OCI-LY7 (cell line): Measurements from ENCODE around the gene TUBGCP5.

Experiments used
- CTCF ChIP-seq: fragments of 200-600 bp; sonication (generic); conservative IDR thresholded peaks from 2 replicates; pipeline ENCODE4 v1.5.1; 2014; ENCODE audit warnings: mild to moderate bottlenecking, antibody characterized with exemption, low read length, moderate library complexity, mixed read lengths
- EZH2phosphoT487 ChIP-seq: fragments of 200-600 bp; sonication (generic); IDR thresholded peaks from 2 replicates; pipeline ENCODE4 v1.6.1; 2018; ENCODE audit warnings: low read depth, borderline replicate concordance, mild to moderate bottlenecking, mixed run types, antibody characterized with exemption, low read length, moderate library complexity, mixed read lengths

- TF ChIP-seq CTCF (no peak), EZH2phosphoT487 (no peak)
Measured at GRCh38 chr15:22978691-22979237, 60.6 kb downstream of the TUBGCP5 start.
